Skin epidermis (tissue), 12 donors: Measurements from ENCODE around the gene LMNA.

ENCODE experiments used
- H3K27ac ChIP-seq, 21 experiments: fragments of 200-600 bp; sonication (generic) in 11 of 21; one replicate each; pipeline ENCODE4 v1.5.0; 2020; ENCODE audit warnings: mild to moderate bottlenecking in 3 of 21, inconsistent platforms in 2 of 21, moderate library complexity in 2 of 21
- H3K4me3 ChIP-seq, 7 experiments: fragments of 200-600 bp; sonication (generic) in 2 of 7; one replicate each; pipeline ENCODE4 v1.5.0; 2020; ENCODE audit warnings: inconsistent platforms in 2 of 7, mild to moderate bottlenecking in 2 of 7, moderate library complexity in 1 of 7

The LMNA gene

DNA sequence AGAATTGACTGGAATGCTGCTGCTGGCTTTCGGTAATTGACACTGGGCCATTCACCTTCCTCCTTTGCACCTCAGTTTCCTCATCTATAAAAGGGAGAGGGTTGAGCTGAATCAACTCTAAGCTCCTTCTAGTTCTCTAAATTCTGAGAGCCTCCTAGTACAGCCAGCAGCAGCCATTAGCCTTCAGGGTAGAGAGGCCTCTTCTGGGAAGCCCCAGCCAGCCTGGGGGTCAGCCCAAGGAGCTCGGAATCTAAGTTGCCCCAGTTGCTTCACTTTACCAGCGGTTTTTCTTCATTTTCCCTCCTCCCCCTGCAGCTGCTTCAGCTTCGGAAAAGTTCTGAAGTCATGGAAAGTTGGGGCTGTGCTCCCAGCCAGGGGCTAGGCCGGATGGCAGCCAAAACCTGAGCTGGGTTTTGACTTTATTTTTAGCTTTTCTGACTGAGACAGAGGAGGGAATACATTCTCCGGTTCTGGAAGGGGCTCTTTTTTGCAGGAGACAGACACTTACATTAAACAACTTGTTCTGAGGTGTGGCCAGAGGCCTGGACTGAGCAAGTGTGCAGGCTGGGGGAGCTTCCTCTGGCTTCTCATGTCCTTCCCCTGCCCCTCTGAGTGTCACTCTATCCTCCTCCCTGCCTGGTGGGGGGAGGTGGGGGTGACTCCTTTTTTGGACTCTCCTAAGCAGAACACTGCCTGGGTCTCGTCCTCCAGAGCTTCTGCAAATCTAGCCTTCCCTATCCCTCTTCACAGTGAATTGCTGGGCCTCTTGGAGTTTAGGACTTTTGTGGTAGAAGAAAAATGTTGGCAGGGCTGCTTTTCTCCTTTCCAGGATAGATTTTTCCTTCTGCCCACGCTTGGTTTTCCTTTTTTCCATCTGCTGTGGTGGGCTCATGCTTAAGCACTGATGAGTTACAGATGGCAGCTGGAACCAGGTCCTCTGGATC lies 14.4 kb downstream of the LMNA start:
- peak overlapping the region; percentile 59 to 100 (median 96) for H3K27ac ChIP-seq
- peak overlapping the region in 2 of 7 experiments; percentile 5 to 11 for H3K4me3 ChIP-seq

DNA sequence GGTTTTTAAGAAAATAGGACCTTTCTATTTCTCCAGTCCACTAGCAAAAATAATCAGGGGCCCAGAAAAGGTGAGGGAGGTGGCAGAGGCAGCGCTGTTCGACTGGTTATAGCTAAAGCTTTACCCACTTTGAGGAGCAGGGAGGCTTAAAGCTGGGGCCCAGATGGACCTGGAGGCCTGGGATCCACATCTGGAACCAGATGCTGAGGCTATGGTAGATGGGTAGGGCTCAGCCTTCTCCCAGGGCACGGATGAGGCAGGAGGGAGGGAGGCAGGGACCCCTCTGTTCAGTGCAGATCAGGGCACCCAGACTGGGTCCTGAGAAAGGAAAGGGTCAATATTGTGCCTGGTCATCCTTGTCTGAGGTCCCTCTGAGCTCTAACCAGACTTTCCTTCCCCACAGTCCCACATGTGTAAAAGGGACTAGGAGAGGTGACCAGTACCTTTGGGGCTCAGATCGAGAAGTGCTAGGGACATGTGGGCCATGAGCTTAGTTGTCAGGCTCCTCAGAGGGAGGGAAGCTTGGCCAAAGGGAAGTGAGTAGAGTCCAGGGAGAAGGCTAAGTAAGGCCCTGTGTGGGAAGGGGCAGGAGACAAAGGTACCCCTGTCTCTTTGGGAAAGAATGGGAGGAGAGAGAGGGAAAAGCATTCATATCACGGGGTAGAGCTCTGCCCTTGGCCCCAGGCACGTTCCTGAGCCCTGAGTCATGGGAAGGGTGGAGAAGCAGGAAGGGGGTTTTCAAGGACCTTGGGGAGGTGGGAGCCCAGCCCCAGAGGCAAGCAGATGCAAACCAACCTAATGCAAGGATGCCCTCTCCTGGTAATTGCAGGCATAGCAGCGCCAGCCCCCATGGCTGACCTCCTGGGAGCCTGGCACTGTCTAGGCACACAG lies 15.4 kb downstream of the LMNA start:
- Histone ChIP-seq H3K4me3 (peak overlapping the region in 1 of 7 experiments; percentile 5), H3K27ac (peak overlapping the region; percentile 59 to 100 (median 96))

DNA sequence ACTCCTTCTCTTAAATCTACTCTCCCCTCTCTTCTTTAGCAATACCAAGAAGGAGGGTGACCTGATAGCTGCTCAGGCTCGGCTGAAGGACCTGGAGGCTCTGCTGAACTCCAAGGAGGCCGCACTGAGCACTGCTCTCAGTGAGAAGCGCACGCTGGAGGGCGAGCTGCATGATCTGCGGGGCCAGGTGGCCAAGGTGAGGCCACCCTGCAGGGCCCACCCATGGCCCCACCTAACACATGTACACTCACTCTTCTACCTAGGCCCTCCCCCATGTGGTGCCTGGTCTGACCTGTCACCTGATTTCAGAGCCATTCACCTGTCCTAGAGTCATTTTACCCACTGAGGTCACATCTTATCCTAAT lies 16.0 kb downstream of the LMNA start:
- Histone ChIP-seq H3K27ac (peak overlapping the region in 20 of 21 experiments; percentile 32 to 100 (median 96)), H3K4me3 (no peak overlapping the region)

- H3K27ac ChIP-seq: peak overlapping the region in 6 of 21 experiments; percentile 30 to 65 (median 42)
- no peak overlapping the region for H3K4me3 ChIP-seq
These were observed 20.4 kb downstream of the LMNA start for GRCh38 chr1:156134716-156135435.

GRCh38 chr1:156135930-156136871 lies 21.7 kb downstream of the LMNA start:
- Histone ChIP-seq H3K27ac (peak overlapping the region in 2 of 21 experiments; percentile 20 to 41), H3K4me3 (no peak overlapping the region)

DNA sequence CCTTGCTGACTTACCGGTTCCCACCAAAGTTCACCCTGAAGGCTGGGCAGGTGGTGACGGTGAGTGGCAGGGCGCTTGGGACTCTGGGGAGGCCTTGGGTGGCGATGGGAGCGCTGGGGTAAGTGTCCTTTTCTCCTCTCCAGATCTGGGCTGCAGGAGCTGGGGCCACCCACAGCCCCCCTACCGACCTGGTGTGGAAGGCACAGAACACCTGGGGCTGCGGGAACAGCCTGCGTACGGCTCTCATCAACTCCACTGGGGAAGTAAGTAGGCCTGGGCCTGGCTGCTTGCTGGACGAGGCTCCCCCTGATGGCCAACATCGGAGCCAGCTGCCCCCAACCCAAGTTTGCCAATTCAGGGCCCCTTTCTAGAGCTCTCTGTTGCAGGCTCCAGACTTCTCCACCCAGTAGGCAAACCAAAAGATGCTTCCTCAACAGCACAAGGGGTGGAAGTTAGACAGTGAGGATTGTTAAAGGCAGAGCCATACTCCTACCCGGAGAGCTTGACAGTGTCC lies 22.5 kb downstream of the LMNA start:
- Histone ChIP-seq H3K4me3 (no peak overlapping the region), H3K27ac (peak overlapping the region in 2 of 21 experiments; percentile 20 to 41)

DNA sequence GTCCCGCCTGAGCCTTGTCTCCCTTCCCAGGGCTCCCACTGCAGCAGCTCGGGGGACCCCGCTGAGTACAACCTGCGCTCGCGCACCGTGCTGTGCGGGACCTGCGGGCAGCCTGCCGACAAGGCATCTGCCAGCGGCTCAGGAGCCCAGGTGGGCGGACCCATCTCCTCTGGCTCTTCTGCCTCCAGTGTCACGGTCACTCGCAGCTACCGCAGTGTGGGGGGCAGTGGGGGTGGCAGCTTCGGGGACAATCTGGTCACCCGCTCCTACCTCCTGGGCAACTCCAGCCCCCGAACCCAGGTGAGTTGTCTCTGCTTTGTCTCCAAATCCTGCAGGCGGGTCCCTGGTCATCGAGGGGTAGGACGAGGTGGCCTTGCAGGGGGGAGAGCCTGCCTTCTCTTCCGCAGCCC lies 24.0 kb downstream of the LMNA start:
- peak overlapping the region in 4 of 21 experiments; percentile 6 to 46 (median 31) for H3K27ac ChIP-seq

GRCh38 chr1:156140879-156141707 lies 26.6 kb downstream of the LMNA start:
- Histone ChIP-seq H3K27ac (peak overlapping the region in 9 of 21 experiments; percentile 6 to 65 (median 39)), H3K4me3 (no peak overlapping the region)

More for the DNA sequence above, 24.0 kb downstream of the LMNA start:
- no peak overlapping the region for H3K4me3 ChIP-seq

DNA sequence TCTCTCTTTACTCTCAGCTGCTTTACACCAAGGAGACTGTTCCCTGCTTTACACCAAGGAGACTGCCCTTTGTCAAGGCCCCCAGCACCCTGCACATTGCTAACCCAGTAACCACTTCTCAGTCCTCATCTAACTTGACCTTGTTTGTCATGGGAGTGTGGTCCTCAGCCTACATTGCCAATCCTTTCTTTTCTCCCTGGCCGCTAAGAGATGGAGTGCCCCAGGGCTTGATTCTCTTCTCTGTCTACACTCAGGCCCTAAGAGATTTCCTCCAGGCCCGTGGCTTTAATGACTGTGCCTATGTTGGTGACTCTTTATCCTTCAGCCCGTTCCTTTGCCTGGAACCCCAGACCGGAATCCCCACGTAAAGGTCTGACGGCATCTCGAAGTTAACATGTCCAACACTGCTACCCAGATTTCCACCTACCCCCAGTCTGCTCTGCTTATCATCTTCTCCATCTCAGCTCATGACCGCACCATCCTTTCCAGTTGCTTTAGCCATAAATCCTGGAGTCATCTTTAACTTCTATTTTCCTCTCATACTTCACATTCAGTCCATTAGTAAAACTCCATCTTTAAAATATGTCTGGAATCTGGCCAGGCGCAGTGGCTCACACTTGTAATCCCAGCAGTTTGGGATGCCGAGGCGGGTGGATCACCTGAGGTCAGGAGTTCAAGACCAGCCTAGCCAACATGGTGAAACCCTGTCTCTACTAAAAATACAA lies 29.4 kb downstream of the LMNA start:
- H3K27ac ChIP-seq: no peak overlapping the region
- no peak overlapping the region for H3K4me3 ChIP-seq

DNA sequence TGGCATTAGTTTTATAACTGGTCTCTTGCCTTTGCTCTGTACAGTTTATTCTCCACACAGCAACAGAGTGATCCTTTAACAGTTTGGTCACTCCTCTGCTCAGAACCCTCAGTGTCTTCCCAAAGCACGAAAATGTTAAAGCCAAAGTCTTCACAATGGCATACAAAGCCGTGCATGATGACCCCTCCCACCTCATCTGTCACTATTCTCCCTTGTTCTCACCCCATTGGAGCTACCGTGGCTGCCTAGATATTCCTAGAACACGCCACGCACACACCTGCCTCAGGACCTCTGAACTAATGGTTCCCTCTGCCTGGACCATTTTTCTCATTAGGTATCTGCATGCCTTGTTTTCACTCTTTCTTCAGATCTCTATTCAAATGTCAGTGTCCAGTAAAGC lies 30.2 kb downstream of the LMNA start:
- H3K4me3 ChIP-seq: no peak overlapping the region
- H3K27ac ChIP-seq: no peak overlapping the region

DNA sequence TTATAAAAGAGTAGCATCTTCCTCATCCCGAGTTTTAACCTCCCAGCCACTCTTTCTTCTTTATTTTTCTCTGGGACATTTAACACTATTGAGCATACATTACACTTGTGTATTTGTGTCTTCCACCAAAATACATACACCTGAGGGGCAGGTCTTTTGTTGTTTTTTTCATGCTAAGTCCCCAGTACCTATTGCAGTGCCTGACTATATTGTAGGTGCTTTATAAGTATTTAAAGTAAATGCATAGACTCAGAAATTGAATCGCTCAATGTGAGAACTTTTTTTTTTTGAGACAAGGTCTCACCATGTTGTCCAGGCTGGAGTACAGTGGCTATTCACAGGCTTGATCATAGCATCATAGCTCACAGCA lies 31.1 kb downstream of the LMNA start:
- H3K27ac ChIP-seq: peak overlapping the region in 1 of 21 experiments; percentile 65

DNA sequence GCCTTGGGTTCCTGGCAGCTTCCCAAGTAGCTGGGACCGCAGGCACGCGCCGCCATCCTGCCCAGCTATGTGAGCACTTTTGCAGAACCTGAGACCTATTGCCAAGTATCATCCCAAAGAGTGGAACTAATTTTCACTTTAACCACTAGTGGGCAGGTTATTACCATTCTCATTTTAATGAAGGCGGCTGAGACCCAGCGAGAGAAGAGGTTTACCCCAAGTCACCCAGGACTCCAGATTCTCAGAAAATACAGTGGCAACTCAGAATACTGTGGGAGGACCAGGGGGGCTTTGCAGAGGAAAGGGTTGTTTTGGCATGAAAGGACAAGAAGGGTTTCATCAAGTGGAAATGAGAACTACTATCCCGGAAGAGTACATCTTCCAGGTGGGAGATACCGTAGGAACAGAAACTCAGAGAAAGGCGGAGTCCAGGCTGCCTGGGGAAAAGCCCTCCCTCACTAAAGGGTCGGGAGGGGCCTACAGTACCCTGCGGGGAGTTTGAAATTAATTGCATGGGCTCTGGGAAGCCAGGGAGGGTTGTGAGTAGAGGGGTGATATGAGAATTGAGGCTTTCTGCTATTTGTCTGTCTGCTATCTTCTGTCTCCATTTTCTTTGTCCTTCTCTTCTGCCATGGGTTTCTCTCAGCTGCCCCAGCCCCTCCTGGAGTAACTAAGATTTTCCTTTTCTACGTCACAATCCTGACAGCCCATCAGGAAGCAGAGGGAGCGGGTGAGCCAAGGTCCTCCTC lies 31.7 kb downstream of the LMNA start:
- H3K4me3 ChIP-seq: no peak overlapping the region

More for the DNA sequence above, 31.1 kb downstream of the LMNA start:
- H3K4me3 ChIP-seq: no peak overlapping the region

GRCh38 chr1:156146769-156147405 lies 32.4 kb downstream of the LMNA start:
- H3K4me3 ChIP-seq: no peak overlapping the region
- H3K27ac ChIP-seq: peak overlapping the region in 16 of 21 experiments; percentile 3 to 73 (median 47)

More for the DNA sequence above, 31.7 kb downstream of the LMNA start:
- peak overlapping the region in 14 of 21 experiments; percentile 3 to 73 (median 46) for H3K27ac ChIP-seq

GRCh38 chr1:156148216-156148615 lies 33.7 kb downstream of the LMNA start:
- peak overlapping the region in 11 of 21 experiments; percentile 10 to 73 (median 46) for H3K27ac ChIP-seq

More at GRCh38 chr1:156148216-156148615, 33.7 kb downstream of the LMNA start:
- H3K4me3 ChIP-seq: no peak overlapping the region
